Aorta (tissue), 5 donors: ENCODE data around the gene SCAF1. TPM values are rescaled to one million over a fixed set of nuclear protein-coding genes. Genes with fewer than 3 reads are reported as not detected.
"Not testable (repeated sequence)": the region's sequence is repeated elsewhere in the genome, so short reads cannot be mapped to it uniquely, and the experiment has no call there.

Experiments
- ATAC-seq: fragments of 200-7000 bp; cut with Tn5 transposase; one replicate; pipeline ENCODE4 v1.9.1; 2022; ENCODE audit warnings: moderate library complexity; ENCODE audit not compliant: low FRiP score
- DNase-seq, 2 donors: peaks; one replicate each; pipeline ENCODE4 v3.0.0-alpha.2; 2020
- H3K27ac ChIP-seq, 2 donors: one replicate each; pipeline ENCODE4 v1.5.1; 2013; ENCODE audit warnings: low read length in 2 of 2, mild to moderate bottlenecking in 2 of 2, moderate library complexity in 2 of 2, control low read depth in 1 of 2, inconsistent platforms in 1 of 2, low read depth in 1 of 2
- H3K27me3 ChIP-seq, 2 donors: one replicate each; pipeline ENCODE4 v1.6.1; 2013; ENCODE audit warnings: control low read depth in 1 of 2, low read length in 1 of 2, mild to moderate bottlenecking in 1 of 2, moderate library complexity in 1 of 2; ENCODE audit not compliant: insufficient read depth in 2 of 2, control insufficient read depth in 1 of 2
- H3K36me3 ChIP-seq, 2 donors: one replicate each; pipeline ENCODE4 v1.6.1; 2013; ENCODE audit warnings: control low read depth in 1 of 2, low read length in 1 of 2, mild to moderate bottlenecking in 1 of 2; ENCODE audit not compliant: insufficient read depth in 2 of 2, control insufficient read depth in 1 of 2
- H3K4me1 ChIP-seq, 2 donors: one replicate each; pipeline ENCODE4 v1.6.1; 2013; ENCODE audit warnings: low read length in 2 of 2, control low read depth in 1 of 2, mild to moderate bottlenecking in 1 of 2, moderate library complexity in 1 of 2; ENCODE audit not compliant: insufficient read depth in 2 of 2, control insufficient read depth in 1 of 2
- H3K4me3 ChIP-seq, 2 donors: one replicate each; pipeline ENCODE4 v1.5.1; 2013; ENCODE audit warnings: low read length in 2 of 2, control low read depth in 1 of 2, mild to moderate bottlenecking in 1 of 2
- H3K9me3 ChIP-seq: one replicate; pipeline ENCODE4 v1.6.1; 2013; ENCODE audit warnings: mild to moderate bottlenecking, low read length; ENCODE audit not compliant: control insufficient read depth
- WGBS, 2 donors: extraction: QIAGEN DNeasy Blood & Tissue Kit; methylation state at CpG; one replicate each; pipeline ENCODE4 v1.1.7; 2013; 5-methylcytosine and 5-hydroxymethylcytosine counted together
- intact Hi-C, 2 donors: fragments of 100-400 bp; cut with DNase I; formaldehyde crosslinking; loops; one replicate each; pipeline versions ENCODE4 v1.14.2 to v1.15.0; 2022
- polyA plus RNA-seq, 2 donors: library from polyadenylated mRNA; stranded (reverse); fragments of 200-250 nt; gene quantifications; one replicate each; pipeline ENCODE4 v1.2.3, GENCODE V29; 2013
- total RNA-seq, 2 donors: library from RNA; stranded (reverse); fragmentation: NEBNext Ultra II Directional; extraction: Animal tissue kit (Norgen Biotek cat#: 25700); gene quantifications; one replicate each; pipeline ENCODE4 v1.2.1, GENCODE V29; 2021
- donor health status: healthy with polysubstance abuse.
- donor health status: Bipolar disorder and iron deficiency.
- donor health status: DM: no; HTN: no; CAD: no.
- donor health status: DM: no; HTN: no; CAD: no.
- donor health status: DM: yes; HTN: yes; CAD: no.

The SCAF1 gene
- total and polyA plus RNA-seq, 4 donors: 10.1 to 54.5 (median 36.0) TPM

GRCh38 chr19:49629659-49630058 is 12.3 kb upstream of the SCAF1 start:
- Histone ChIP-seq H3K9me3 (no peaks in the 10 kb centered on the region), H3K27me3 (no peaks in the 10 kb centered on the region), H3K4me3 (no peak overlapping the region), H3K27ac (no peak overlapping the region), H3K4me1 (no peaks in the 10 kb centered on the region), H3K36me3 (peaks cover 0 to 2% of the 10 kb centered on the region in 2 donors)
- intact Hi-C loops: no loop called here
- DNase-seq (no peak), ATAC-seq (no peak)
- WGBS, 2 donors: 79 to 83% methylated on average over 9 of the region's 9 CpGs

GRCh38 chr19:49631014-49631588 is 10.9 kb upstream of the SCAF1 start:
- DNase-seq: no peak
- Histone ChIP-seq H3K36me3 (peaks cover 0 to 3% of the 10 kb centered on the region in 2 donors), H3K4me1 (no peaks in the 10 kb centered on the region), H3K27me3 (no peaks in the 10 kb centered on the region), H3K27ac (no peak overlapping the region), H3K4me3 (no peak overlapping the region), H3K9me3 (no peaks in the 10 kb centered on the region)
- WGBS, 2 donors: 7 to 8% methylated on average over 9 of the region's 9 CpGs
- intact Hi-C loops: no loop called here
- ATAC-seq: peak; percentile 42

GRCh38 chr19:49631610-49632192 is 10.3 kb upstream of the SCAF1 start:
- Histone ChIP-seq H3K4me3 (no peak overlapping the region), H3K27ac (no peak overlapping the region), H3K4me1 (no peaks in the 10 kb centered on the region), H3K9me3 (no peaks in the 10 kb centered on the region), H3K36me3 (peaks cover 0 to 3% of the 10 kb centered on the region in 2 donors), H3K27me3 (no peaks in the 10 kb centered on the region)
- peak; percentile 33 for ATAC-seq
- no peak for DNase-seq
- WGBS, 2 donors: 88 to 92% methylated on average over 19 of the region's 19 CpGs
- intact Hi-C loops: no loop called here

GRCh38 chr19:49632576-49632975 is 9.4 kb upstream of the SCAF1 start:
- no peaks in the 10 kb centered on the region for H3K4me1 ChIP-seq
- H3K36me3 ChIP-seq: peaks cover 0 to 3% of the 10 kb centered on the region in 2 donors
- H3K9me3 ChIP-seq: no peaks in the 10 kb centered on the region
- 92 to 97% methylated on average over 5 of the region's 5 CpGs for WGBS, 2 donors
- intact Hi-C loops: no loop called here
- H3K27me3 ChIP-seq: no peaks in the 10 kb centered on the region
- ATAC-seq: no peak
- no peak for DNase-seq
- no peak overlapping the region for H3K4me3 ChIP-seq
- H3K27ac ChIP-seq: no peak overlapping the region

GRCh38 chr19:49633273-49633672 is 8.7 kb upstream of the SCAF1 start:
- H3K4me3 ChIP-seq, H3K27ac ChIP-seq, H3K9me3 ChIP-seq, ATAC-seq, H3K36me3 ChIP-seq, DNase-seq, H3K27me3 ChIP-seq, H3K4me1 ChIP-seq, intact Hi-C loops: not testable (repeated sequence)
- 67 to 78% methylated on average over 9 of the region's 9 CpGs for WGBS, 2 donors

- DNase-seq: no peak
- Histone ChIP-seq H3K36me3 (peaks cover 0 to 3% of the 10 kb centered on the region in 2 donors), H3K9me3 (no peaks in the 10 kb centered on the region), H3K27me3 (no peaks in the 10 kb centered on the region), H3K4me1 (no peaks in the 10 kb centered on the region), H3K27ac (no peak overlapping the region), H3K4me3 (no peak overlapping the region)
- no peak for ATAC-seq
- 50% methylated on average over 24 of the region's 24 CpGs for WGBS, 2 donors
- intact Hi-C loops: no loop called here
Observed at GRCh38 chr19:49635530-49636232, 6.3 kb upstream of the SCAF1 start.

GRCh38 chr19:49636233-49636932 is 5.6 kb upstream of the SCAF1 start:
- WGBS, 2 donors: 79 to 80% methylated on average over 30 of the region's 30 CpGs
- Histone ChIP-seq H3K27ac (no peak overlapping the region), H3K4me3 (no peak overlapping the region), H3K27me3 (no peaks in the 10 kb centered on the region), H3K4me1 (no peaks in the 10 kb centered on the region), H3K9me3 (no peaks in the 10 kb centered on the region), H3K36me3 (peaks cover 0 to 3% of the 10 kb centered on the region in 2 donors)
- ATAC-seq (no peak), DNase-seq (no peak)
- intact Hi-C loops: no loop called here

- WGBS, 2 donors: 1 to 4% methylated on average over 14 to 19 of the region's 19 CpGs
- peaks cover 0 to 3% of the 10 kb centered on the region in 2 donors for H3K36me3 ChIP-seq
- intact Hi-C loops: loop anchor here (1.0 to 2.0 kb wide), 3 partner anchors 27 to 45 kb away; partner anchors contain the start of genes BCL2L12 (in 1 of the 2) and IRF3 (in 1 of the 2)
- no peaks in the 10 kb centered on the region for H3K4me1 ChIP-seq
- H3K9me3 ChIP-seq: no peaks in the 10 kb centered on the region
- peak overlapping the region; percentile 22 to 59 for H3K27ac ChIP-seq
- peak; percentile 93 to 96 for DNase-seq
- H3K4me3 ChIP-seq: peak overlapping the region; percentile 37 to 71
- peak; percentile 4 for ATAC-seq
- H3K27me3 ChIP-seq: no peaks in the 10 kb centered on the region
Observed at GRCh38 chr19:49637821-49638738, 3.9 kb upstream of the SCAF1 start.
